GM18951 (cell line): ENCODE measurements around the gene CETP.
"Not testable (repeated sequence)": the region's sequence is repeated elsewhere in the genome, so short reads cannot be mapped to it uniquely, and the experiment has no call there.

ENCODE experiments used
- POLR2A ChIP-seq: IDR thresholded peaks from 4 replicates; pipeline ENCODE4 v1.6.1; 2011; ENCODE audit warnings: mild to moderate bottlenecking; ENCODE audit not compliant: insufficient read length, insufficient read depth; ENCODE audit errors: extremely low read depth
- in situ Hi-C: fragments of 300-500 bp; cut with MboI; formaldehyde crosslinking; loops from one replicate; pipeline ENCODE4 v1.12.0; 2022; ENCODE audit warnings: low sequenced_read_pairs, mixed read lengths, inconsistent platforms; ENCODE audit not compliant: unreplicated experiment

The CETP gene

DNA sequence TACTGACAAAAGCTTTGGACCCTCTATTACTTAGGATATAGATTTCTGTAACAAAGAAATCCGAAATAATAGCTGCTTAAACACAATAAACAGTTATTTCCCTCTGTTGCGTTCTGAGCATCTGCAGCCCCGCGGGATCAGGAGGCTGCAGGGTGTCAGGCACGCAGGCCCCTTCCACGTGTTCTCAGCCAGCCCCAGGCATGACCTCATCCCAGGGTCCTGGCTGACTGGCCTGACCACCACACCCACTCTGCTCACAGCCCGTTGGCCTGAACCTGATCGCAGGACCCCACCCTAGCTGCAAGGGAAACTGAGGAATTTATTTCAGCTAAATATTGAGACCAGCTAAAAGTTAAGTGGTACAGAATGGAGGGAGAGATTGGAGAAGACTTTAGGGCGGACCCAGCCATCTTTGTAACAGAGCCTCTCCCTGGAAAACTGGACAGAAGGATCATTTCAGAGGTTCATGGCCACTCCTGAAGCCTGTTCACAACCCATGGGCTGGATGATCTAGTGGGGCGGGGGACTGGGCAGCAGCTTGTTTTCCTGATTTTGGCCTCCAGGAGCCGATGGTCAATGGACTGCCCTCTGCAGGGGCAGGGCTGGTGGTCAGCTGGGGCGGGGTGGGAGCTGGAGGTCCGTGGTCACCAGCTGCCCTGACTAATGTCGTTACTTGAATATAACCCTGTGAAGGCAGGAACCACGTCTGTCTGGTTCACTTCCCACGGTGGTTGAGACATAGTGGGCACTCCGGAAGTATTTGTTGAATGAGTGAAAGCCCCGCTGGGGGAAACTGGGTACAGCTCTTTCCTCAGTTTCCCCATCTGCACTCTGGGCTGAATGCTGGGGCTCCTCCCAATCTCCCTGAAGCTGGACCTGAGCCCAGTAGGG is 10.9 kb downstream of the CETP start:
- in situ Hi-C loops = no loop called here
- TF ChIP-seq POLR2A = no peak

- no peak for TF ChIP-seq POLR2A
- in situ Hi-C loops = no loop called here
Observed at GRCh38 chr16:56973294-56973689, 11.5 kb downstream of the CETP start.

GRCh38 chr16:56973899-56974298 is 12.1 kb downstream of the CETP start:
- in situ Hi-C loops = not testable (repeated sequence)

DNA sequence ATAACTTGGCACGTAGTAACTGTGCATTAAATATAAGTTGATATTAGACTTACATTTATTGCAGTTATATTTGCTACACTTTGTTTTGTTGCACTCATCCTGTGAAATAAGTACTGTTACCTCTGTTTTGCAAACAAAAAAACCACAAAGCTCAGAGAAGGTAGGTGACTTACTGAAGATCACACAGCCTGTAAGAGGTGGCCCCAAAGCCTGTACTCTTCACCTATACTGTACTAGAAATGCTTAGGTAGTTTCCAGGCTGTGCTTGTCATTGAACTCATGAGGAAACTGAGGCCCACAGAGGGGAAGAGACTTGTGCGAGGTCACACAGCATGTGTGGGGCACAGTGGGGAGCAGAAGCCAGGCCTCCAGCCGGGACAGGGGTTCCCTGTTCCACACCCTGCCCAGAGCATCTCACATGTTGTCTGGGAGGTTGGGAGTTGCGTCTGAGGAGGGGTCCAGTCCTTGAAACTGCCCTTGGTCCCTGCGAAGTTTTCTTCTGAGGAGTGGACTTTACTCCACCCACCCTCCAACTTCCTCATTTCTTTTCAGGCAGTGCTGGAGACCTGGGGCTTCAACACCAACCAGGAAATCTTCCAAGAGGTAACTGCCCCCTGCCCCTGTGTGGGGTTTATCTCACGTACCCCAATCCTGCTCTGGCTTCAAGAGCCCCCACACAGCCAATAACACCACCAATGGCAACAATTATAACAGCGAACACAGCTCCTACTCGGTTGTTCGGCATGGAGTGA is 13.0 kb downstream of the CETP start:
- in situ Hi-C loops = no loop called here
- TF ChIP-seq POLR2A = no peak

GRCh38 chr16:56975714-56976113 is 14.0 kb downstream of the CETP start:
- no peak for TF ChIP-seq POLR2A
- in situ Hi-C loops = no loop called here

DNA sequence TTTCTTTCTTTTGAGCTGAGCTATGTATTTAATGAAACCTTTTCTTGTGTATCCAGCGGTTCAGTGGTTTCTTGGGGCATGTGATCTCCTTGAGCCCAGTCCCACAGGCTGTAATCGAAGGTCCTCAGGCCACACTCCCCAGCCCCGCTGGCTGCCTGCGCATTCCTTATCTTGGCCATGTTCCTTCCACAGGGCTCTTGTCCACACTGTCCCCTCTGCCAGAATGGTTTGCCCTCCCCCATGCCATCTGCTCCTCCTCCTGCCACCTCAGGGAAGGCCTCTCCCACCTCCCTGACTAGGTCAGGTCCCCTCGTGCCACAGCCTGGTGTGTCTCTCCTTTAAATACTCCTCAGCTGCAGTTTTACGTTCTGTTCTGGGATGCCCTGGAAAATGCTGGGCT is 15.5 kb downstream of the CETP start:
- in situ Hi-C loops = no loop called here
- TF ChIP-seq POLR2A = no peak

DNA sequence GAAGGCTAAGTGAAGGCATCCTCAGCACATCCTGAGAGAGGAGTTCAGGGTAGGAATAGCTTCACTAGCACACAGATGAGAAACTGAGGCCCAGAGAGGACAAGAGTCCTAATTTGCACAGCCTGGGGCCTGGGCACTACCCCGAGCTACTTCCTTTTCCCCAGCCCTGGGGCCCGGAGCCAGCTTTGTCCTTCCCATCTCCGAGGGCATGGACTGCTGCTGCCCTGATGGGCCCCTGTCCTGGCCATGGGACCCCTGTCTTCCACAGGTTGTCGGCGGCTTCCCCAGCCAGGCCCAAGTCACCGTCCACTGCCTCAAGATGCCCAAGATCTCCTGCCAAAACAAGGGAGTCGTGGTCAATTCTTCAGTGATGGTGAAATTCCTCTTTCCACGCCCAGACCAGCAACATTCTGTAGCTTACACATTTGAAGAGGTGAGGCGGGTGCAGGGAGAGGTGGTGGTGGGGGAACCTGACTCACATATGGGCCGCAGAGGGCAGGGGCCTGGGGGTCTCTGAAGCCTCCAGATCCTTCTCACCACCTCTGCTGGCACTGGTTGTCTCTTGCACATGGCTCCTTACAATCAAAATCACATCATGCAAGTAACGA is 16.2 kb downstream of the CETP start:
- no peak for TF ChIP-seq POLR2A
- in situ Hi-C loops = no loop called here

GRCh38 chr16:56980201-56980535 is 18.4 kb downstream of the CETP start:
- in situ Hi-C loops = no loop called here
- no peak for TF ChIP-seq POLR2A

GRCh38 chr16:56980792-56981724 is 19.3 kb downstream of the CETP start:
- in situ Hi-C loops = no loop called here
- no peak for TF ChIP-seq POLR2A

- TF ChIP-seq POLR2A = no peak
- in situ Hi-C loops = no loop called here
Observed at GRCh38 chr16:56981729-56982271, 20.1 kb downstream of the CETP start.

DNA sequence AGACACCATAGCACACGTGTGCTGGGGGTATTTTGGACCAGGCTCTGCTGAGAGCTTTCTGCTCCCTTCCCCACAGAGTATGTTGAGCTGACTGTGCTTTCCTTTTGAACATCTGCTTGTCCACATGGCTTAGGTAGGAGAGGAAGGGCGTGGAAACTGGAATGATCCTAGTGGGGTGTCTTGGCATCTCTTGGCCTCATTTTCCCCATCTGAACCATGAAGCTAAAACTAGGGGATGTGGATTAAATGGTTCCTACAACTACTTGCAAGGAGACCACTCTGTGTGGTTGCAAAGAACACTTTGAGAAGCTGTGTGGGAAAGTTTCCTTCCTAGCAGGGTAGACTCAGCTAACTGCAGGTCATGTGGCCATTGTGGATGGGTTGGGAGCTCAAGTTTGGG is 20.9 kb downstream of the CETP start:
- no peak for TF ChIP-seq POLR2A
- in situ Hi-C loops = no loop called here

DNA sequence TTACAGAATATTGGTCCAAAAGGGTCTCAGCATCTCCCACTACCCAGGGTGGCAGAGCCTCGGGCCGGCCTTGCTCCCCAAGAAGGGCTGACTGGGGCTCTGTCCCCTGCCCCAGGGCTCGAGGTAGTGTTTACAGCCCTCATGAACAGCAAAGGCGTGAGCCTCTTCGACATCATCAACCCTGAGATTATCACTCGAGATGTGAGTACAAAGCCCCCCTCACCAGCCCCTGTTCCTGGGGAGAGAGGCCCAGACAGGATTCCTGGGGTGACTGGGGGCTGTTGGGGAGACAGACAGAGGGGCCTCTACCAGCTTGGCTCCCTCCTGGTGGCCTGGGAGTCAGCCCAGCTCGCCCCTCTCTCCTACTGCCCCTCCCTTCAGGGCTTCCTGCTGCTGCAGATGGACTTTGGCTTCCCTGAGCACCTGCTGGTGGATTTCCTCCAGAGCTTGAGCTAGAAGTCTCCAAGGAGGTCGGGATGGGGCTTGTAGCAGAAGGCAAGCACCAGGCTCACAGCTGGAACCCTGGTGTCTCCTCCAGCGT is 21.5 kb downstream of the CETP start:
- in situ Hi-C loops = no loop called here
- no peak for TF ChIP-seq POLR2A

- in situ Hi-C loops = no loop called here
- TF ChIP-seq POLR2A = no peak
Observed at GRCh38 chr16:56984639-56985038, 22.9 kb downstream of the CETP start.
